Measurements from ENCODE around the gene WFDC5. TPM values are rescaled to one million over a fixed set of nuclear protein-coding genes. Genes with fewer than 3 reads are reported as not detected.

The WFDC5 gene, protein sequence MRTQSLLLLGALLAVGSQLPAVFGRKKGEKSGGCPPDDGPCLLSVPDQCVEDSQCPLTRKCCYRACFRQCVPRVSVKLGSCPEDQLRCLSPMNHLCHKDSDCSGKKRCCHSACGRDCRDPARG
- total RNA-seq = not detected in 2 replicates

DNA sequence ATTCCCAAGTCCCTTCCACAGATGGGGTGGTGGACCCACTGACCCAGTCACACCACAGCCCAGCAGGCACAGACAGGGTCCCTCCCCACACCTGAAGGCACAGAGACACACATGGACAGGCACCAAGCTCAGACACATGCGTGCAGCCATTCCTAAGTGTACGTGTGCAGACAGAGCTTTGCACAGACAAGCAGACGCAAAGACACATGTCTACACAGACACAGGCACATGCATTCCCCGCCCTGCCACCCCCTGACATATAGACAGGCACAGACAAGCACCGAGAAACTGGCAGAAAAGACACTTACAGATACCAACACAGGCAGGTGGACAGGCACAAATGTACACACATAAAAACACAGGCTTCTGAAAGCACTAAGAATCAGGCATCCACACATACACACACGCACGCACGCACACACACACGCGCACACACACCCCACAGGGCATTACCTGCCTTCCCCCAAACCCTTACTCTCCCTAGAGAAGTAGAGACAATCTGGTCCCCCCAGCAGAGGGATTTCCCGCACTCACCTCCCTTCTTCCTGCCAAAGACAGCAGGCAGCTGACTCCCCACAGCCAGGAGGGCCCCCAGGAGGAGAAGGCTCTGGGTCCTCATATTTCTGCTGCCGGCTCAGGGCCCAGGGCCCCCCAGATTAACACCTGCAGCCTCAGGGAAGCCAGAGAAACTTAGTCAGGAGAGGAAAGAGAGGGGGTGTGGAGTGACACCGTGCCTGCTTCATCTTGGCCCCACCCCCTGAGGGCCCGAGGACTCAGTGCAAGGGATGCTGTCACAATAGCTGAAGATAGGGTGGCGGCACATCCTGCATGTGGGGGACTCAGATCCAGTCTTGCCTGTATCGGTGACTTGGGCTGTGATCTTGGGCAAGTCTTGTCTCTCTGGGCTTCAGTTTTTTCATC, at the start of gene WFDC5:
Gene WFDC5 (minus strand): TSS at position 710 of the 921 bp plus-strand sequence. CDS start 91 bp downstream, at position 619.

DNA sequence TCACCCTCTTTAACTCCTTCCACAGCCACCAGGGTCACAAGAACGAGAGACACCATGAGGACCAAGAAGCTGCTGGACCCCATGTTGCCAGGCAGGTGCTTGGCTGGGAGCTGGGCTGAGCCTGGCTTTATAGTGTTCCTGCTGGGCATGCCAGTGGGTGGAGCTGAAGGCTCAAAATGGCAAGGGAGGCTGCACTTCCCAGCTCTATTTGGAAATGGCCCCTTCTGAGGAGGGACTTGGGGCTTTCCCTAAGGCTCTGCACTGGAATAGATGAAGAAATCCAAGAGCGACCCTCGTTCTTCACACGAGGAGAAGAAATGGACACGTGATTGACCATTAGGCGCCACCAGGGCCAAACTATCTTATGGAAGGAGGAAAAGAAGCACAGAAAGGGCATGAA, 9.4 kb upstream of the WFDC5 start, which contains the start of gene WFDC12:
Gene WFDC12 (minus strand): TSS at position 101 of the 400 bp plus-strand sequence. CDS start 18 bp downstream, at position 83.

DNA sequence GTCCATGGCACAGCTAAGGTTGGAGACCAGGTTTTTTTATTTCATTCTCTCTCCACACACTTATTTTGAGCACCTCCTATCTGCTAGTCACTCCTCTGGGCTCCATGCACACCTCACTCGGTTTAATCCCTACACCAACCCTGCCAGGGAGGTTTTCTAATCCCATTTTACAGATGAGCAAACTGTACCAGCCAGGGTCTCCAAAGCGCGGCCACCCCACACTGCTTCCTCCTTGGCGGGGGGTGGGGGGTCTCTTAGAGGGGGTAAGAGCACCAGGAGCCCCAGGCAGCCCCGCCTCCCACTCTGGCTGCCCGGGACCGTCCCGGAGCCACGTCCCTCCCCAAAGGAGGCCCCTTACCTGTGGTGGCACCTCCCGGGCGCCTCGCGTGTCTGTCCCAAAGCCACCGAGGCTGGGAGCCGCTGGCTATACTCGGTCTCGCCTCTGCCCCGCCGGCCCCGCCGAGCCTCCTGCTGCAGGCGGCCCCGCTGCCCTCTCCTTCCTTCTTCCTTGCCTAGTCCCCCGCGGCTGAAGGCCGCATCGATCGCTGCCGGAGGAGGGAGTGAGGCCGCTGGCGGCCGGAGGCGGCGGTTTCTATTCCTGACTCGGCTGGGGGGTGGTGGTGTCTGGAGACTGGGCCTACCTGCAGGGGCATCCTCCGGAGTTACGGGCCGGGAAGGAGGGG, 14.3 kb downstream of the WFDC5 start, which contains the start of gene KCNS1:
Gene KCNS1 (minus strand): TSS at position 565 of the 683 bp plus-strand sequence. CDS start 1,891 bp downstream, outside the sequence.

Other genes starting within 250 kb of the WFDC5 start
- 70.9 and 105 TPM in 2 replicates for gene YWHAB, start 229.5 kb downstream of the WFDC5 start, total RNA-seq
- 12.3 and 16.5 TPM in 2 replicates for gene PABPC1L, start 205.1 kb downstream of the WFDC5 start, total RNA-seq
- 23.9 and 33.2 TPM in 2 replicates for gene TOMM34, start 154.8 kb downstream of the WFDC5 start, total RNA-seq
- 20.6 and 34.4 TPM in 2 replicates for gene STK4, start 148.7 kb downstream of the WFDC5 start, total RNA-seq
- under 0.01 and 0.20 TPM in 2 replicates for gene KCNS1, start 14.0 kb downstream of the WFDC5 start, total RNA-seq
- not detected in 2 replicates for gene WFDC12, start 9.3 kb upstream of the WFDC5 start, total RNA-seq
- not detected in 2 replicates for gene PI3, start 59.7 kb upstream of the WFDC5 start, total RNA-seq
- gene SEMG1, start 91.9 kb upstream of the WFDC5 start, total RNA-seq = not detected in 2 replicates
- not detected in 2 replicates for gene SEMG2, start 106.2 kb upstream of the WFDC5 start, total RNA-seq
- not detected in 2 replicates for gene SLPI, start 139.4 kb upstream of the WFDC5 start, total RNA-seq
- not detected in 2 replicates for gene RBPJL, start 191.7 kb upstream of the WFDC5 start, total RNA-seq
- under 0.01 TPM in 1 of 2 replicates, not detected in the other for gene MATN4, start 193.1 kb upstream of the WFDC5 start, total RNA-seq
- gene SDC4, start 233.2 kb upstream of the WFDC5 start, total RNA-seq = 65.4 and 65.5 TPM in 2 replicates
- 18.0 and 19.5 TPM in 2 replicates for gene SYS1, start 248.0 kb upstream of the WFDC5 start, total RNA-seq